Measurements from ENCODE around the gene C6. TPM values are rescaled to one million over a fixed set of nuclear protein-coding genes. Genes with fewer than 3 reads are reported as not detected.

C6 gene
- total RNA-seq = not detected in 2 replicates

GRCh38 chr5:41213340-41213739, at the start of gene C6:
C6 (minus strand) TSS chr5:41213532; CDS start chr5:41203230, 10,302 bp downstream.
- TF ChIP-seq CTCF (IDR thresholded peaks at IDR 0.05; ENCODE audit: insufficient read depth, low read depth, low read length) = no peak
- no peak for DNase-seq (ENCODE audit: low read depth)
- no peak within 1 kb of the TSS for H3K4me3 ChIP-seq (ENCODE audit: low read depth, low read length)

- DNase-seq (ENCODE audit: low read depth) = no peak
- TF ChIP-seq CTCF (IDR thresholded peaks at IDR 0.05; ENCODE audit: insufficient read depth, low read depth, low read length) = no peak
- no peak overlapping the region for H3K4me3 ChIP-seq (ENCODE audit: low read depth, low read length)
Measured at GRCh38 chr5:41256400-41256799, 43.1 kb upstream of the C6 start.

GRCh38 chr5:41253109-41253508, 39.8 kb upstream of the C6 start:
- TF ChIP-seq CTCF (IDR thresholded peaks at IDR 0.05; ENCODE audit: insufficient read depth, low read depth, low read length) = no peak
- no peak for DNase-seq (ENCODE audit: low read depth)
- no peak overlapping the region for H3K4me3 ChIP-seq (ENCODE audit: low read depth, low read length)

- DNase-seq (ENCODE audit: low read depth) = no peak
- H3K4me3 ChIP-seq (ENCODE audit: low read depth, low read length) = no peak overlapping the region
- TF ChIP-seq CTCF (IDR thresholded peaks at IDR 0.05; ENCODE audit: insufficient read depth, low read depth, low read length) = no peak
Measured at GRCh38 chr5:41252036-41252435, 38.7 kb upstream of the C6 start.

GRCh38 chr5:41250351-41250987, 37.1 kb upstream of the C6 start:
- no peak overlapping the region for H3K4me3 ChIP-seq (ENCODE audit: low read depth, low read length)
- no peak for TF ChIP-seq CTCF (IDR thresholded peaks at IDR 0.05; ENCODE audit: insufficient read depth, low read depth, low read length)
- no peak for DNase-seq (ENCODE audit: low read depth)

- no peak overlapping the region for H3K4me3 ChIP-seq (ENCODE audit: low read depth, low read length)
- TF ChIP-seq CTCF (IDR thresholded peaks at IDR 0.05; ENCODE audit: insufficient read depth, low read depth, low read length) = no peak
- no peak for DNase-seq (ENCODE audit: low read depth)
Measured at GRCh38 chr5:41247135-41247534, 33.8 kb upstream of the C6 start.

GRCh38 chr5:41246376-41246775, 33.0 kb upstream of the C6 start:
- DNase-seq (ENCODE audit: low read depth) = peak; percentile 56
- no peak for TF ChIP-seq CTCF (IDR thresholded peaks at IDR 0.05; ENCODE audit: insufficient read depth, low read depth, low read length)
- no peak overlapping the region for H3K4me3 ChIP-seq (ENCODE audit: low read depth, low read length)

Data from fibroblast of villous mesenchyme (primary cell).